Liver (tissue), 9 donors: Measurements from ENCODE around the gene ADARB1. TPM values are rescaled to one million over a fixed set of nuclear protein-coding genes. Genes with fewer than 3 reads are reported as not detected.

Experiments
- DNase-seq: peaks from one replicate; pipeline ENCODE4 v3.0.0-alpha.2; 2017; ENCODE audit warnings: low spot score
- H3K27ac ChIP-seq, 2 donors: one replicate each; pipeline ENCODE4 v1.7.0; 2013; ENCODE audit warnings: inconsistent platforms in 2 of 2, low read length in 2 of 2, control low read depth in 1 of 2, low read depth in 1 of 2, mild to moderate bottlenecking in 1 of 2
- H3K27me3 ChIP-seq, 4 donors: one replicate each; pipeline versions ENCODE4 v1.6.1 to v1.7.0; 2013; ENCODE audit warnings: low read length in 3 of 4, inconsistent platforms in 1 of 4, mild to moderate bottlenecking in 1 of 4, moderate library complexity in 1 of 4; ENCODE audit not compliant: control insufficient read depth in 4 of 4, insufficient read depth in 4 of 4
- H3K36me3 ChIP-seq, 4 donors: one replicate each; pipeline versions ENCODE4 v1.6.1 to v1.7.0; 2013; ENCODE audit warnings: low read length in 3 of 4, mild to moderate bottlenecking in 3 of 4, low read depth in 1 of 4, moderate library complexity in 1 of 4; ENCODE audit not compliant: control insufficient read depth in 4 of 4, insufficient read depth in 3 of 4
- H3K4me1 ChIP-seq, 4 donors: one replicate each; pipeline versions ENCODE4 v1.6.1 to v1.7.0; 2013; ENCODE audit warnings: low read length in 3 of 4, mild to moderate bottlenecking in 3 of 4, moderate library complexity in 1 of 4; ENCODE audit not compliant: control insufficient read depth in 4 of 4, insufficient read depth in 4 of 4
- H3K4me3 ChIP-seq, 3 donors: one replicate each; pipeline versions ENCODE4 v1.6.1 to v1.7.0; 2013; ENCODE audit warnings: low read length in 3 of 3, control low read depth in 1 of 3, low read depth in 1 of 3, mild to moderate bottlenecking in 1 of 3
- H3K9ac ChIP-seq, 2 donors: one replicate each; pipeline ENCODE4 v1.7.0; 2013; ENCODE audit warnings: low read length in 2 of 2, mild to moderate bottlenecking in 2 of 2, moderate library complexity in 2 of 2, control low read depth in 1 of 2, low read depth in 1 of 2
- H3K9me3 ChIP-seq, 4 donors: one replicate each; pipeline versions ENCODE4 v1.6.1 to v1.7.0; 2013; ENCODE audit warnings: low read length in 3 of 4; ENCODE audit not compliant: control insufficient read depth in 4 of 4
- CTCF ChIP-seq: fragments of 150-350 bp; IDR thresholded peaks from 2 replicates; pipeline ENCODE4 v1.5.1; 2017; ENCODE audit warnings: improper control_type of control experiment, low read depth, low read length; ENCODE audit not compliant: missing input control
- EGR1 ChIP-seq, 2 donors: IDR thresholded peaks; 2 replicates each; pipeline ENCODE4 v1.6.1; 2016 to 2018; ENCODE audit warnings: antibody characterized with exemption in 2 of 2, low read depth in 2 of 2
- FOXA1 ChIP-seq: IDR thresholded peaks from 2 replicates; pipeline ENCODE4 v1.6.1; 2016; ENCODE audit warnings: antibody characterized with exemption
- FOXA2 ChIP-seq: IDR thresholded peaks from 2 replicates; pipeline ENCODE4 v1.6.1; 2016; ENCODE audit warnings: antibody characterized with exemption
- GABPA ChIP-seq, 2 donors: IDR thresholded peaks in 1 of 2; conservative IDR thresholded peaks in 1 of 2; 2 replicates each; pipeline ENCODE4 v1.6.1; 2016; ENCODE audit warnings: antibody characterized with exemption in 2 of 2, mild to moderate bottlenecking in 1 of 2, moderate library complexity in 1 of 2
- HNF4A ChIP-seq, 2 donors: conservative IDR thresholded peaks; 2 replicates each; pipeline ENCODE4 v1.6.1; 2016; ENCODE audit warnings: antibody characterized with exemption in 2 of 2, mild to moderate bottlenecking in 2 of 2
- HNF4G ChIP-seq: IDR thresholded peaks from 2 replicates; pipeline ENCODE4 v1.6.1; 2016; ENCODE audit warnings: antibody characterized with exemption
- JUND ChIP-seq, 2 donors: IDR thresholded peaks; 2 replicates each; pipeline ENCODE4 v1.6.1; 2016; ENCODE audit warnings: antibody characterized with exemption in 2 of 2
- MAX ChIP-seq: IDR thresholded peaks from 2 replicates; pipeline ENCODE4 v1.6.1; 2016; ENCODE audit warnings: antibody characterized with exemption
- NR2F2 ChIP-seq: IDR thresholded peaks from 2 replicates; pipeline ENCODE4 v1.6.1; 2016; ENCODE audit warnings: antibody characterized with exemption
- RAD21 ChIP-seq, 2 donors: IDR thresholded peaks; 2 replicates each; pipeline ENCODE4 v1.6.1; 2016; ENCODE audit warnings: antibody characterized with exemption in 2 of 2, mild to moderate bottlenecking in 2 of 2
- RXRA ChIP-seq, 2 donors: IDR thresholded peaks; 2 replicates each; pipeline ENCODE4 v1.6.1; 2017 to 2018; ENCODE audit warnings: antibody characterized with exemption in 2 of 2, mild to moderate bottlenecking in 1 of 2
- SP1 ChIP-seq: IDR thresholded peaks from 2 replicates; pipeline ENCODE4 v1.6.1; 2018; ENCODE audit warnings: antibody characterized with exemption, mild to moderate bottlenecking
- TAF1 ChIP-seq: conservative IDR thresholded peaks from 2 replicates; pipeline ENCODE4 v1.6.1; 2016; ENCODE audit warnings: antibody characterized with exemption, mild to moderate bottlenecking
- YY1 ChIP-seq: IDR thresholded peaks from 2 replicates; pipeline ENCODE4 v1.6.1; 2016; ENCODE audit warnings: antibody characterized with exemption, mild to moderate bottlenecking
- ZBTB33 ChIP-seq: IDR thresholded peaks from 2 replicates; pipeline ENCODE4 v1.6.1; 2016; ENCODE audit warnings: antibody characterized with exemption
- WGBS: extraction: QIAGEN DNeasy Blood & Tissue Kit; methylation state at CpG from one replicate; pipeline ENCODE4 v1.1.7; 2013; 5-methylcytosine and 5-hydroxymethylcytosine counted together
- polyA plus RNA-seq, 2 donors: library from polyadenylated mRNA; stranded (reverse) in 1 of 2; unstranded in 1 of 2; fragments of 200-250 nt in 1 of 2; fragments of >200 nt in 1 of 2; fragmentation: Nextera tagmentation in 1 of 2; extraction: Ambion mirVana in 1 of 2; gene quantifications; one replicate each; pipeline versions ENCODE4 v1.2.1 to v1.2.3, GENCODE V29; 2013 to 2015
- total RNA-seq, 2 donors: library from RNA; depleted of rRNA; stranded (reverse); fragments of >200 nt; gene quantifications; one replicate each; pipeline ENCODE4 v1.2.3, GENCODE V29; 2014
- donor health status: healthy.
- donor health status: healthy.
- donor health status: healthy.
- donor health status: healthy.
- donor health status: healthy.

ADARB1 gene
- total and polyA plus RNA-seq, 4 donors = 1.6 to 7.8 (median 2.9) TPM

- no peak overlapping the region for H3K27ac ChIP-seq
- no peak overlapping the region for H3K9ac ChIP-seq
- no peak for TF ChIP-seq FOXA1
- no peaks in the 10 kb centered on the region for H3K36me3 ChIP-seq
- H3K4me1 ChIP-seq = no peaks in the 10 kb centered on the region
- peaks cover 2 to 8% (median 3%) of the 10 kb centered on the region in 4 donors for H3K9me3 ChIP-seq
- no peak for DNase-seq
- 79% methylated on average over 11 of the region's 11 CpGs for WGBS
- H3K27me3 ChIP-seq = peaks cover 0 to 6% (median 0%) of the 10 kb centered on the region in 4 donors
- no peak overlapping the region for H3K4me3 ChIP-seq
These were observed 26.2 kb upstream of the ADARB1 start for GRCh38 chr21:45048026-45048698.

GRCh38 chr21:45048968-45049367, 25.4 kb upstream of the ADARB1 start:
- Histone ChIP-seq H3K27ac (no peak overlapping the region), H3K9me3 (peaks cover 2 to 8% (median 3%) of the 10 kb centered on the region in 4 donors), H3K27me3 (peaks cover 0 to 6% (median 0%) of the 10 kb centered on the region in 4 donors), H3K4me1 (no peaks in the 10 kb centered on the region), H3K36me3 (no peaks in the 10 kb centered on the region), H3K4me3 (no peak overlapping the region), H3K9ac (no peak overlapping the region)
- 77% methylated on average over 7 of the region's 7 CpGs for WGBS
- DNase-seq = no peak
- TF ChIP-seq MAX (no peak), JUND (IDR thresholded peaks at IDR 0.05) (no peak), RAD21 (IDR thresholded peaks at IDR 0.05) (no peak), EGR1 (IDR thresholded peaks at IDR 0.05; ENCODE audit: low read depth in 2 of 2) (no peak), NR2F2 (no peak), ZBTB33 (no peak), YY1 (no peak), FOXA2 (no peak), HNF4A (conservative IDR thresholded peaks at IDR 0.05) (no peak), SP1 (no peak), FOXA1 (no peak), CTCF (no peak), TAF1 (no peak), RXRA (IDR thresholded peaks at IDR 0.05) (no peak), HNF4G (no peak)

- H3K9ac ChIP-seq = no peak overlapping the region
- TF ChIP-seq MAX = no peak
- no peak for TF ChIP-seq NR2F2
- TF ChIP-seq GABPA (IDR thresholded peaks at IDR 0.05 in 1 of 2, conservative IDR thresholded peaks at IDR 0.05 in 1 of 2) = no peak
- TF ChIP-seq YY1 = no peak
- TF ChIP-seq FOXA1 = no peak
- TF ChIP-seq EGR1 (IDR thresholded peaks at IDR 0.05; ENCODE audit: low read depth in 2 of 2) = no peak
- no peak for TF ChIP-seq HNF4A (conservative IDR thresholded peaks at IDR 0.05)
- no peak for TF ChIP-seq SP1
- no peak for TF ChIP-seq HNF4G
- TF ChIP-seq ZBTB33 = no peak
- TF ChIP-seq FOXA2 = no peak
- 84% methylated on average over 12 of the region's 12 CpGs for WGBS
- no peak overlapping the region for H3K27ac ChIP-seq
- no peak for DNase-seq
- no peaks in the 10 kb centered on the region for H3K36me3 ChIP-seq
- peaks cover 0 to 6% (median 0%) of the 10 kb centered on the region in 4 donors for H3K27me3 ChIP-seq
- peaks cover 2 to 8% (median 3%) of the 10 kb centered on the region in 4 donors for H3K9me3 ChIP-seq
- H3K4me3 ChIP-seq = no peak overlapping the region
- no peaks in the 10 kb centered on the region for H3K4me1 ChIP-seq
These were observed 24.6 kb upstream of the ADARB1 start for GRCh38 chr21:45049714-45050344.
